PC-3 (cell line): Measurements from ENCODE around the gene GALNT10.

Experiments
- EZH2 ChIP-seq: fragments of 300-600 bp; sonication (generic); IDR thresholded peaks from one replicate; pipeline ENCODE4 v1.6.1; 2017; ENCODE audit warnings: antibody characterized with exemption, mild to moderate bottlenecking, low read length; ENCODE audit not compliant: unreplicated experiment
- TF ChIP-seq, protein P1 (sequence below): fragments of 300-600 bp; sonication (generic); conservative IDR thresholded peaks from 2 replicates; pipeline ENCODE4 v1.5.1; 2017; ENCODE audit warnings: antibody characterized with exemption, low read depth, mild to moderate bottlenecking, low read length

DNA sequence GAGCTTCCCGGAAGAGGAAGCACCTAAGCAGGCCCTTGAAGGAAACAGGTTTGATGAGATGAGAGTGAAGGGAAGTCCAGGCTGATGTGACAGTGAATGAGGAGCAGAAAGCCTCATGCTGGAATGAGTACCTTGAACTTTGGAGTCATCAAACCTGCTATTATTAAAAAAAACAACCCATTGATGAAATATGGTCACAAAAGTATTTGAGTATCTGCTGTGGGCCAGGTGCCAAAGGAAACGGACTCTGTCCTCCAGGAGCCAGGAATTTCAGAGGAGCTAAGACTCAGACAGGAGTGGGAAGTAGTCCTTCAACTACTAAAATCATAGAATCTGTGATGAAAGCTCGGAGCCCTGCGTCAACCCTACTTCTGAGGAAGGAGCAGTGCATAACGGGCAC, 275.6 kb downstream of the GALNT10 start:
- TF ChIP-seq, protein P1, sequence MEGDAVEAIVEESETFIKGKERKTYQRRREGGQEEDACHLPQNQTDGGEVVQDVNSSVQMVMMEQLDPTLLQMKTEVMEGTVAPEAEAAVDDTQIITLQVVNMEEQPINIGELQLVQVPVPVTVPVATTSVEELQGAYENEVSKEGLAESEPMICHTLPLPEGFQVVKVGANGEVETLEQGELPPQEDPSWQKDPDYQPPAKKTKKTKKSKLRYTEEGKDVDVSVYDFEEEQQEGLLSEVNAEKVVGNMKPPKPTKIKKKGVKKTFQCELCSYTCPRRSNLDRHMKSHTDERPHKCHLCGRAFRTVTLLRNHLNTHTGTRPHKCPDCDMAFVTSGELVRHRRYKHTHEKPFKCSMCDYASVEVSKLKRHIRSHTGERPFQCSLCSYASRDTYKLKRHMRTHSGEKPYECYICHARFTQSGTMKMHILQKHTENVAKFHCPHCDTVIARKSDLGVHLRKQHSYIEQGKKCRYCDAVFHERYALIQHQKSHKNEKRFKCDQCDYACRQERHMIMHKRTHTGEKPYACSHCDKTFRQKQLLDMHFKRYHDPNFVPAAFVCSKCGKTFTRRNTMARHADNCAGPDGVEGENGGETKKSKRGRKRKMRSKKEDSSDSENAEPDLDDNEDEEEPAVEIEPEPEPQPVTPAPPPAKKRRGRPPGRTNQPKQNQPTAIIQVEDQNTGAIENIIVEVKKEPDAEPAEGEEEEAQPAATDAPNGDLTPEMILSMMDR = no peak
- no peak for TF ChIP-seq EZH2
